Upper lobe of right lung (tissue), 1 donor: ENCODE data around the gene CRTC1. TPM values are rescaled to one million over a fixed set of nuclear protein-coding genes. Genes with fewer than 3 reads are reported as not detected.

ENCODE experiments used
- ATAC-seq: fragments of 200-7000 bp; cut with Tn5 transposase; one replicate; pipeline ENCODE4 v1.9.1; 2020; ENCODE audit warnings: mild to moderate bottlenecking, moderate library complexity
- DNase-seq: peaks from one replicate; pipeline ENCODE4 v3.0.0-alpha.2; 2020
- H3K27ac ChIP-seq: fragments of 200-600 bp; one replicate; pipeline ENCODE4 v1.8.0; 2022
- H3K27me3 ChIP-seq: fragments of 200-600 bp; one replicate; pipeline ENCODE4 v1.8.0; 2022; ENCODE audit warnings: mild to moderate bottlenecking
- H3K36me3 ChIP-seq: fragments of 200-600 bp; one replicate; pipeline ENCODE4 v1.8.0; 2022
- H3K4me1 ChIP-seq: fragments of 200-600 bp; one replicate; pipeline ENCODE4 v1.8.0; 2022
- H3K4me3 ChIP-seq: fragments of 200-600 bp; one replicate; pipeline ENCODE4 v1.8.0; 2022; ENCODE audit warnings: mild to moderate bottlenecking
- H3K9me3 ChIP-seq: fragments of 200-600 bp; one replicate; pipeline ENCODE4 v1.8.0; 2022
- CTCF ChIP-seq: fragments of 200-600 bp; IDR thresholded peaks from one replicate; pipeline ENCODE4 v1.8.0; 2022; ENCODE audit warnings: antibody characterized with exemption
- intact Hi-C: fragments of 100-400 bp; cut with DNase I; formaldehyde crosslinking; loops from one replicate; pipeline ENCODE4 v1.11.0; 2022
- total RNA-seq: library from RNA; stranded (reverse); fragmentation: NEBNext Ultra II Directional; extraction: Animal tissue kit (Norgen Biotek cat#: 25700); gene quantifications from one replicate; pipeline ENCODE4 v1.2.1, GENCODE V29; 2021
- donor health status: DM: no; HTN: yes; CAD: no; lungs with severe emphysema.

CRTC1 gene
- total RNA-seq, 1 donor from 2014 or later = 13.8 TPM

DNA sequence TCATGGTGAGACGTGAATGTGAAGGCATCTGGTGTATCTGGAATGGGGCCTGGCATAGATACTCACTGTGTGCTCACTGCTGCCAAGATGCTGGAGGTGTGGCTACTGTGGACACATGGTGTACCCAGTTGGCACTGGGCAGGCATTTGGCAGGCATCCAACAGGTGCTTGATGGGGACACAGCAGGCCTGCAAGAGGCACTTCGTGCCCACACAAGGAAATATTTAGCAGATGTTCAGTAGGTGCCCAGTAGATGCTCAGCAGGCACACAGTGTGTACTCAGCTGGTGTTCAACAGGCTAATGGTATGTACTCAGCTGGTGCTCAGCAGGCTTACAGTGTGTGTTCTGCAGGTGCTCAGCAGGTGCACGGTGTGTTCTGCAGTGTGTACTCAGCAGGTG lies 14.2 kb downstream of the CRTC1 start:
- intact Hi-C loops = no loop called here
- no peak for TF ChIP-seq CTCF
- H3K4me3 ChIP-seq = no peak overlapping the region
- ATAC-seq (peak; percentile 59), DNase-seq (peak; percentile 85)
- H3K27ac ChIP-seq = no peak overlapping the region
- H3K9me3 ChIP-seq = no peaks in the 10 kb centered on the region
- H3K27me3 ChIP-seq = no peaks in the 10 kb centered on the region
- H3K36me3 ChIP-seq = no peaks in the 10 kb centered on the region
- H3K4me1 ChIP-seq = peaks cover 15% of the 10 kb centered on the region

- no peak for ATAC-seq
- no peak overlapping the region for H3K27ac ChIP-seq
Observed at GRCh38 chr19:18698321-18699167, 15.1 kb downstream of the CRTC1 start.

DNA sequence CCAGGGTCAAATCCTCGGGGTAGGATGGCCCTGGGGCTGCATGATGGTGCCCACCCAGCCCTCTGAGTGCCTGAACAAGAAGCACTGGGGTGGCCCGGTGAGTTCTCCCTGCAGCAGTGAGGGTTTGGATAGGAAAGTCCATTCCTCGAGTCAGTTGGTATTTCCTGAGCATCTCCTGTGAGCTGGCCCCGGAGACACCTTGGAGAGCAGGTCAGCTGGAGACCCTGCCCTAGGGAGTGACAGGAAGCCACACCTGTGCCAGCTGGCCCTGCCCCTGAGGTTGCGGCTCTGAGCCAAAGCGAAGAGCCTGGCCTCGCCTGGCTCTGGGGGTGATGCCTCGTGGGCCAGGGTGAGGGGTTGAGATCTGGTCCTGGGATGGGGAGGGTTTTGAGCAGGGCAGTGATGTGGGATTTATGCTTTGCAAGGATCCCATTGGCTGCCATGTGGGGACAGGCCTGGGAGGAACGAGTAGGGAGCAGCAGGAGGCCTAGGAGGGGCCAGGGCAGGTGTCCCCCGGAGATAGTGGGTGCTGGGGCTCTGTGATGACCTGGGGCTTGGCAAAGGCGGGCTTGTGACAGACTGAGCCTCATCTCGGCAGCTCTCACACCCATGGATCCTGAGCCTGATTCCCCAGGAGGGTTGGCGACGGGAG lies 16.0 kb downstream of the CRTC1 start:
- intact Hi-C loops = no loop called here
- TF ChIP-seq CTCF = no peak
- no peaks in the 10 kb centered on the region for H3K36me3 ChIP-seq
- ATAC-seq (no peak), DNase-seq (no peak)
- peak overlapping the region; percentile 12 for H3K27ac ChIP-seq
- peaks cover 15% of the 10 kb centered on the region for H3K4me1 ChIP-seq
- H3K4me3 ChIP-seq = no peak overlapping the region
- H3K9me3 ChIP-seq = no peaks in the 10 kb centered on the region
- no peaks in the 10 kb centered on the region for H3K27me3 ChIP-seq

More at GRCh38 chr19:18698321-18699167, 15.1 kb downstream of the CRTC1 start:
- H3K36me3 ChIP-seq = no peaks in the 10 kb centered on the region
- TF ChIP-seq CTCF = no peak
- H3K4me1 ChIP-seq = peaks cover 15% of the 10 kb centered on the region
- no peaks in the 10 kb centered on the region for H3K27me3 ChIP-seq
- H3K9me3 ChIP-seq = no peaks in the 10 kb centered on the region
- DNase-seq = no peak
- intact Hi-C loops = no loop called here
- no peak overlapping the region for H3K4me3 ChIP-seq

- no peak for TF ChIP-seq CTCF
- Histone ChIP-seq H3K36me3 (no peaks in the 10 kb centered on the region), H3K27me3 (no peaks in the 10 kb centered on the region), H3K9me3 (no peaks in the 10 kb centered on the region), H3K27ac (peak overlapping the region; percentile 12), H3K4me3 (peak overlapping the region; percentile 47), H3K4me1 (peaks cover 15% of the 10 kb centered on the region)
- intact Hi-C loops = no loop called here
- ATAC-seq (peak; percentile 84), DNase-seq (peak; percentile 90)
Observed at GRCh38 chr19:18700501-18701249, 17.2 kb downstream of the CRTC1 start.

- DNase-seq (no peak), ATAC-seq (no peak)
- Histone ChIP-seq H3K27ac (peak overlapping the region; percentile 12), H3K9me3 (no peaks in the 10 kb centered on the region), H3K4me1 (peaks cover 15% of the 10 kb centered on the region), H3K27me3 (no peaks in the 10 kb centered on the region), H3K4me3 (peak overlapping the region; percentile 47), H3K36me3 (no peaks in the 10 kb centered on the region)
- no peak for TF ChIP-seq CTCF
- intact Hi-C loops = no loop called here
Observed at GRCh38 chr19:18701250-18701608, 17.7 kb downstream of the CRTC1 start.
